ENCODE data around the gene INTS3.
"Not testable (repeated sequence)": the region's sequence is repeated elsewhere in the genome, so short reads cannot be mapped to it uniquely, and the experiment has no call there.

INTS3 gene

DNA sequence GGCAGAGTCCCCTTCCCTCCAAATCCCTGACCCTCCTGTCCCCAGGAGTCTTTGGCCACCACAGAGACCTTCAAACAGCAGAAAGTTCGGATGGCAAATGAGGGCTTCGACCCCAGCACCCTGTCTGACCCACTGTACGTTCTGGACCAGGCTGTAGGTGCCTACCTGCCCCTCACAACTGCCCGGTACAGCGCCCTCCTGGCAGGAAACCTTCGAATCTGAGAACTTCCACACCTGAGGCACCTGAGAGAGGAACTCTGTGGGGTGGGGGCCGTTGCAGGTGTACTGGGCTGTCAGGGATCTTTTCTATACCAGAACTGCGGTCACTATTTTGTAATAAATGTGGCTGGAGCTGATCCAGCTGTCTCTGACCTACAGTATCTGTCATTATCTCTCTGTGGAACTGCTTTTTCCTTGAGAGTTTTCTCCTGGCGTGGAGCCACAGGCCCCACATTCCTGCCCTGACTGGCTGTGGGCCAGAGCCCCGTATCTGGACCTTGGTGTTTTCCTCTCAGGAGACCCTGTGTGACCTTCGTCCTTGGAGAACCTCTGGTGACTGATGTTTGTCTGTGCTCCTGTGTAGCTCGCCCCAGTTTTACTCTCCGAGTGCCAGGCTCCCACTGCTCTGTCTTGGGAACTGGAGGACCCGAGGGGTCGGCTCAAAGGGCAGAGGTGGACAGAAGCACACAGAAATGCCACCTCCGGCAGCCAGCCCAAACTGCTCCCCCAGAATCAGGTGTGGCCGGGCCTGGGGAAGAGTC, 52.1 kb downstream of the INTS3 start:
- no peak for DNase-seq (ENCODE audit: low read depth)
- no peak overlapping the region for H3K4me3 ChIP-seq (ENCODE audit: control insufficient read depth, low read depth, low read length)
- TF ChIP-seq, protein P1, sequence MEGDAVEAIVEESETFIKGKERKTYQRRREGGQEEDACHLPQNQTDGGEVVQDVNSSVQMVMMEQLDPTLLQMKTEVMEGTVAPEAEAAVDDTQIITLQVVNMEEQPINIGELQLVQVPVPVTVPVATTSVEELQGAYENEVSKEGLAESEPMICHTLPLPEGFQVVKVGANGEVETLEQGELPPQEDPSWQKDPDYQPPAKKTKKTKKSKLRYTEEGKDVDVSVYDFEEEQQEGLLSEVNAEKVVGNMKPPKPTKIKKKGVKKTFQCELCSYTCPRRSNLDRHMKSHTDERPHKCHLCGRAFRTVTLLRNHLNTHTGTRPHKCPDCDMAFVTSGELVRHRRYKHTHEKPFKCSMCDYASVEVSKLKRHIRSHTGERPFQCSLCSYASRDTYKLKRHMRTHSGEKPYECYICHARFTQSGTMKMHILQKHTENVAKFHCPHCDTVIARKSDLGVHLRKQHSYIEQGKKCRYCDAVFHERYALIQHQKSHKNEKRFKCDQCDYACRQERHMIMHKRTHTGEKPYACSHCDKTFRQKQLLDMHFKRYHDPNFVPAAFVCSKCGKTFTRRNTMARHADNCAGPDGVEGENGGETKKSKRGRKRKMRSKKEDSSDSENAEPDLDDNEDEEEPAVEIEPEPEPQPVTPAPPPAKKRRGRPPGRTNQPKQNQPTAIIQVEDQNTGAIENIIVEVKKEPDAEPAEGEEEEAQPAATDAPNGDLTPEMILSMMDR (conservative IDR thresholded peaks at IDR 0.05; ENCODE audit: control insufficient read depth, insufficient read depth, low read depth, low read length), result no peak

DNA sequence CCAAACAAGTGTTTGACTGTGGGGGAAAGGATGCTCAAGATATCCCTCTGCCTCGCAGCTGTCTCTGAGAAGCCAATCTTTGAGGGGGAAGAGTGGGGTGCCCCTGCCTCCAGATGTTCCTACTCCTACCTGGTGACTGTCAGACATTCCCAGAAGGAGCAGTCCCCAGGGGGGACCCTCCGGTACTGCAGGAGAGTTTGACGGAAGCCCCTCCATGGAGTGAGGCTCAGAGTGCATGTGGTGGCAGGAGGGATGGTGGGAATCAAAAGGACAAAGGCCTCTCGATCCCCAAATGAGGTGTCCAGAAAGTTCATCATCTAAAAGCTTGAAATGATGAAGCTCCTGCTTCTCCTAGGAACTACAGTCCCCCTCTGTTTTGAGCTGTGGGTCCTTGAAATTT, 52.7 kb downstream of the INTS3 start:
- DNase-seq (ENCODE audit: low read depth), result no peak
- TF ChIP-seq, protein P1 (conservative IDR thresholded peaks at IDR 0.05; ENCODE audit: control insufficient read depth, insufficient read depth, low read depth, low read length), result no peak
- H3K4me3 ChIP-seq (ENCODE audit: control insufficient read depth, low read depth, low read length), result no peak overlapping the region

DNA sequence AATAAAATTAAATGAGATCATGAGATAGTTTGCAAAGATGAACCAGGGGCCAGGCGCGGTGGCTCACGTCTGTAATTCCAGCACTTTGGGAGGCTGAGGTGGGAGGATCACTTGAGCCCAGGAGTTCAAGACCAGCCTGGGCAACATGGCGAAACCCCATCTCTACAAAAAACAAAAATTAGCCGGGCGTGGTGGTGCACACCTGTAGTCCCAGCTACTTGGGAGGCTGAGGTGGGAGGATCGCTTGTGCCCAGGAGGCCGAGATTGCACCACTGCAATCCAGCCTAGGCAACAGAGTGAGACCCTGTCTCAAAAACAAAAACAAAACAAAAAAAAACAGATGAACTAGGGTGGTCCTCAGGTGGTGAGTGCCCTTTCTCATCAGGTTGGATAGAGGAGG, 54.8 kb downstream of the INTS3 start:
- H3K4me3 ChIP-seq (ENCODE audit: control insufficient read depth, low read depth, low read length), result peak overlapping the region; percentile 69
- DNase-seq (ENCODE audit: low read depth), result not testable (repeated sequence)

DNA sequence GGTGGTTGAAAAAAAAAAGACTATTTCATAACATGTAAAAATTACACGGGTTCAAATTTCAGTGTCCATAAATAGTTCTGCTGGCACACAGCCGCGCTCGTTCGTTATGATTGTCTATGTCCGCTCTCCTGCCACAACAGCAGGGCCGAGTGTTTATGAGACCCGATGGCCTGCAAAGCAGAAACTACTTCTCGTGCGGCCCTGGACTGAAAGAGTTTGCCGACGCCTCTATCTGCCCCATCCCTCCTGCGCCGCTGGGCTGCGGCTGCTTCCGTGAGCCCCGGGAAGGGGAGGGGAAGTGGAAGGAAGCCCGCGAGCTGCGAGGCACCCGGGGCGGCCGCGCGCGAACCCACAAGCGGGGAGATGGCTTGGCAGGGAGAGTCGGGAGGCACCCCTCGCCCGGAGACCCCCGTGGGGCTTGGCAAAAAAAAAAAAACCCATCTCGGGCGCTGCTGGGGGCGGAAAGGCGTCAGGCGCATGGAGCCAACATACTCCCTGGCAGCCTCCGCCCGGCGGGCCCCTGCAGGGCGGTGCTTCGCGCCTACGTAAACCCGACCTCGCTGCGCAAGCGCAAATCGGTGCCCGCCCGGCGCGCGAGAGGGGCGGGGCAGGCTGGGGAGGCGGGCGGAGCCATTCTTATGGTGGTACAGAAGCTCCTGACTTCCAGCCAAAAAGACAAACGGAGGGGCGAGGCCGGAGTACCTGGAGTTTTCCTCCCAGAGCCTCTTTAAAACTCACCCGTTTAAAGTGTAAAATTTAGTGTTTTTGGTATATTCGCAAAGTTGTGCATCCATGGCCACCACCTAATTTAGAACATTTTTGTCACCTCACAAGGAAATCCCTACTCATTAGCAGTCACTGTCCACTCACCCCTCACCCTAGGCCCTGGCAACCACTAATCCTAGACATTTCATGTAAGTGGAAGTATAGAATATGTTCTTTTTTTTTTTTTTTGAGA, 55.7 kb downstream of the INTS3 start:
- TF ChIP-seq, protein P1 (conservative IDR thresholded peaks at IDR 0.05; ENCODE audit: control insufficient read depth, insufficient read depth, low read depth, low read length), result no peak
- peak; percentile 84 for DNase-seq (ENCODE audit: low read depth)
- H3K4me3 ChIP-seq (ENCODE audit: control insufficient read depth, low read depth, low read length), result peak overlapping the region; percentile 69

DNA sequence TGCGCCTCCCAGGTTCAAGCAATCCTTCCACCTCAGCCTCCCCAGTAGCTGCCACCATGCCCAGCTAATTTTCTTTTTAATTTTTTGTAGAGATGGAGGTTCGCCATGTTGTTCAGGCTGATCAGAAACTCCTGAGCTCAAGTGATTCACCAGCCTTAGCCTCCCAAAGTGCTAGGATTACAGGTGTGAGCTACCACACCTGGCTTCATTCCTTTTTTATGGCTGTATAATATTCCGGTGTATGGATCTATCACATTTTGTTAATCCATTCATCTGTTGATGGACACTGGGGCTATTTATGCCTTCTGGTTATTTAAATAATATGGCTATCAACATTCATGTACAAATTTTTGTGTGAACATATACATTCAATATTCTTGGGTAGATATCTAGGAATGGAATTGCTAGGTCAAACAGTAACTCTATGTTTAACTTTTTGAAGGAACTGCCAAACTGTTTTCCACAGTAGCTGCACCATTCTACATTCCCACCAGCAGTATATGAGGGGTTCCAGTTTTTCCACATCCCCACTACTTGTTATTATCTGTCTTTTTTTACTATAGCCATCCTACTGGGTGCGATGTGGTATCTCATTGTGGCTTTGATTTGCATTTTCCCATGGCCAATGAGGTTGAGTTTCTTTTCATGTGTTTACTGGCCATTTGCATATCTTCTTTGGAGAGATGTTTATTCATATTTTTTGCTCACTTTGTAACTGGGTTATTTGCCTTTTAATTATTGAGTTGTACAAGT, 58.4 kb downstream of the INTS3 start:
- TF ChIP-seq, protein P1 (conservative IDR thresholded peaks at IDR 0.05; ENCODE audit: control insufficient read depth, insufficient read depth, low read depth, low read length), result no peak
- H3K4me3 ChIP-seq (ENCODE audit: control insufficient read depth, low read depth, low read length), result no peak overlapping the region
- no peak for DNase-seq (ENCODE audit: low read depth)

DNA sequence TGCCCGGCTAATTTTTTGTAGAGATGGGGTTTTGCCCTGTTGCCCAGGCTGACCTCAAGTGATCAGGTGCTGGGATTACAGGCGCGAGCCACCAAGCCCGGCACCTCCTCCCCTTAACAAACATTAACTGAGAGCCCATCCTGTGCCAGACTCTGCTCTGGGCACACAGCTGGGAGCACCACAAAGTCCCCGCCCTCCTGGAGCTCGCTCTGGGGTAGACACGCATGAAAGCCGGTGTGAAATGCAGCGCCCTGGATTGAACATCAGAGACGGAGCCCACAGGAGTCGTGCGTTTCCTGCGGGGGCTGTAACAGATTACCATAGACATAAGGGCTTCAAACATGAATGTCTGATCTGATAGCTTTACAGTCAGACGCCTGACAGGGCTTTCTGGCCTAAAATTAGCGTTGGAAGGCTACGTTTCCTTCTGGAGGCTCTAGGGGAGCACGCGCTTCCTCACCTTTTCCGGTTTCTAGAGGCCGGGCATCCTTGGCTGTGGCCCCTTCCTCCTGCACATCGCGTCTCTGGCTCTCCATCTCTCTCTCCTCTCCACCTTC, 61.7 kb downstream of the INTS3 start:
- no peak overlapping the region for H3K4me3 ChIP-seq (ENCODE audit: control insufficient read depth, low read depth, low read length)
- no peak for DNase-seq (ENCODE audit: low read depth)
- TF ChIP-seq, protein P1 (conservative IDR thresholded peaks at IDR 0.05; ENCODE audit: control insufficient read depth, insufficient read depth, low read depth, low read length), result no peak

Measured in fibroblast of mammary gland (primary cell).